ENCODE results near the gene ACAN. TPM values are rescaled to one million over a fixed set of nuclear protein-coding genes. Genes with fewer than 3 reads are reported as not detected.

Gene ACAN
- total RNA-seq, 2 donors from 2014 or later = 0.16 TPM; not detected in 1

DNA sequence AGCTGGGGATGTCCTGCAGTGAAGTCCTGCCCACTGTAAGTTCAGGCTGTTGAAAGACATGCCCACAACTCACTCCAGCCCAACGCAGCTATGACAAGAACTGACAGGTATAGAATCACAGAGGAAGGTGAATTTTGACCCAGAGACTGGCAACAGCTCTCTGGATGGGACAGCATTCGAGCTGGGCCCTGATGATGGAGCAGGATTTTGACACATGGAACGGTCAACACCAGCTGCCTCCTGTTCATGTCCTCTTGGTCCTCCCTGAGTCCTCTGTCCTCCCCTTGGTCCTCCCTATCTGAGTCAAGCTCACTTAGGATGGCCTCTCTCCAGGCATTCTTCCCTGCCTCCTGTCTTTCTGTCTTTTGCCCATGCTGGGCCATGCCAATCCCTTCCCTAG lies 15.2 kb upstream of the ACAN start:
- no peaks in the 10 kb centered on the region for H3K9me3 ChIP-seq
- no peak overlapping the region for H3K27ac ChIP-seq
- DNase-seq (ENCODE audit: low spot score) = no peak
- TF ChIP-seq, protein P1, sequence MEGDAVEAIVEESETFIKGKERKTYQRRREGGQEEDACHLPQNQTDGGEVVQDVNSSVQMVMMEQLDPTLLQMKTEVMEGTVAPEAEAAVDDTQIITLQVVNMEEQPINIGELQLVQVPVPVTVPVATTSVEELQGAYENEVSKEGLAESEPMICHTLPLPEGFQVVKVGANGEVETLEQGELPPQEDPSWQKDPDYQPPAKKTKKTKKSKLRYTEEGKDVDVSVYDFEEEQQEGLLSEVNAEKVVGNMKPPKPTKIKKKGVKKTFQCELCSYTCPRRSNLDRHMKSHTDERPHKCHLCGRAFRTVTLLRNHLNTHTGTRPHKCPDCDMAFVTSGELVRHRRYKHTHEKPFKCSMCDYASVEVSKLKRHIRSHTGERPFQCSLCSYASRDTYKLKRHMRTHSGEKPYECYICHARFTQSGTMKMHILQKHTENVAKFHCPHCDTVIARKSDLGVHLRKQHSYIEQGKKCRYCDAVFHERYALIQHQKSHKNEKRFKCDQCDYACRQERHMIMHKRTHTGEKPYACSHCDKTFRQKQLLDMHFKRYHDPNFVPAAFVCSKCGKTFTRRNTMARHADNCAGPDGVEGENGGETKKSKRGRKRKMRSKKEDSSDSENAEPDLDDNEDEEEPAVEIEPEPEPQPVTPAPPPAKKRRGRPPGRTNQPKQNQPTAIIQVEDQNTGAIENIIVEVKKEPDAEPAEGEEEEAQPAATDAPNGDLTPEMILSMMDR (IDR thresholded peaks at IDR 0.05) = no peak
- no peaks in the 10 kb centered on the region for H3K36me3 ChIP-seq
- H3K4me1 ChIP-seq = no peaks in the 10 kb centered on the region
- H3K27me3 ChIP-seq = no peaks in the 10 kb centered on the region
- H3K4me3 ChIP-seq = no peak overlapping the region

DNA sequence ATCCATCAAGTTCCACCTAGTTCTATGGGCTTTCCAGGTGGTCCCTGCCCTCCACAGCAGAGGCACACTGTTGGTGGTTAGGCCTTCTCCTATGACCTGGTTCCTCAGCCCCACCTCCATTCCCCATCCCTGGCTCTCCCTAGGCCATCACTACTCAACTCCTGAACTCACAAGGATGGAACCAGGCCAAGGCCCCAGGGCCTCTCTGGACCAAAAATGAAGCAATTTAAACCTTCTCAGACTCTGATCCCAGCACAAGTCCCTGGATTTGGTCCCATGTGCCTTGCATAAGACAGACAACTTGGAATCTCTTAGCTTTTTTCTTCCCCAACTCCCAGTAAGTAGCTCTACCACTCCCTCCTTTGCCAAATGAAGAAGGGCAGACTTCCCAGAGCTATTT lies 14.4 kb upstream of the ACAN start:
- Histone ChIP-seq H3K4me3 (no peak overlapping the region), H3K4me1 (no peaks in the 10 kb centered on the region), H3K27me3 (no peaks in the 10 kb centered on the region), H3K9me3 (no peaks in the 10 kb centered on the region), H3K27ac (no peak overlapping the region), H3K36me3 (no peaks in the 10 kb centered on the region)
- TF ChIP-seq, protein P1 (IDR thresholded peaks at IDR 0.05) = no peak
- no peak for DNase-seq (ENCODE audit: low spot score)

DNA sequence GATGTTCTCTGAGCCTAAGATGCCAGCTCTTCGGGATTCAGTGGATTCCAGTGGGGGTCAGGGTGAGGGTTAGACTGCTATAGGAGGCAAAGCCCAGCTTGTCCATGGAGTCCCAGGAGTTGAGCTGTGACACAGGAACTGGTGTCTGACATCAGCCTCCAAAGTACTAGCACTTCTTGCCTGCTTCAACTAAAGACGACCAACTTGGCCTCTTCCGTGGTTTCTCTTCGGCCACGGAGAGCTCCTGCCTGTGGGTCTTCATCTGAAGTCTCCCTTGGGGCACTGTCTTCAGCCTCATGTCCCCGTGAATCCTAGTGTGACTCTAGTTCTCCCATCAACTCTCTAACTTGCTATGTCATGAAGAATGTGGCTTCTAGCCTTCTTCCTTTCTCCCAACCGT lies 12.8 kb upstream of the ACAN start:
- Histone ChIP-seq H3K27ac (no peak overlapping the region), H3K36me3 (no peaks in the 10 kb centered on the region), H3K9me3 (no peaks in the 10 kb centered on the region), H3K4me3 (no peak overlapping the region), H3K4me1 (no peaks in the 10 kb centered on the region), H3K27me3 (peaks cover 0 to 2% of the 10 kb centered on the region in 2 donors)
- no peak for DNase-seq (ENCODE audit: low spot score)
- TF ChIP-seq, protein P1 (IDR thresholded peaks at IDR 0.05) = no peak

DNA sequence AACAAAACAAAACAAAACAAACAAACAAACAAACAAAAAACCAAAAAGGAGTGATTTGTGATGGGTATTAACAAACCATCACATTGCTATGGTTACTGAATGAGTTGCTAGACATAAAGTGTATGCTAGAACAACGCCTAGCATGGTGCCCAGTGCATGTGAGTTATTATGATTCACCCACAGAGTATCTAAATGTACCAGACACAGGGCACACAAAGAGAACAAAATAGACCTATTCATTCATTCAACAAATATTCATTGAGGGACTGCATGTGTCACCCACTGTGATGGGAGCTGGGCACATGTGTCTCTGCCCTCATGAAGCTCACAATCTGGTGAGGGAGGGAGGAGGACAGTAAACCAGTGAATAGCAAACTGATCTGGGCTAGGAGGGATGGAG lies 11.6 kb upstream of the ACAN start:
- TF ChIP-seq, protein P1 (IDR thresholded peaks at IDR 0.05) = no peak
- Histone ChIP-seq H3K4me3 (no peak overlapping the region), H3K4me1 (no peaks in the 10 kb centered on the region), H3K27ac (no peak overlapping the region), H3K36me3 (no peaks in the 10 kb centered on the region), H3K27me3 (peaks cover 0 to 2% of the 10 kb centered on the region in 2 donors), H3K9me3 (no peaks in the 10 kb centered on the region)
- DNase-seq (ENCODE audit: low spot score) = no peak

DNA sequence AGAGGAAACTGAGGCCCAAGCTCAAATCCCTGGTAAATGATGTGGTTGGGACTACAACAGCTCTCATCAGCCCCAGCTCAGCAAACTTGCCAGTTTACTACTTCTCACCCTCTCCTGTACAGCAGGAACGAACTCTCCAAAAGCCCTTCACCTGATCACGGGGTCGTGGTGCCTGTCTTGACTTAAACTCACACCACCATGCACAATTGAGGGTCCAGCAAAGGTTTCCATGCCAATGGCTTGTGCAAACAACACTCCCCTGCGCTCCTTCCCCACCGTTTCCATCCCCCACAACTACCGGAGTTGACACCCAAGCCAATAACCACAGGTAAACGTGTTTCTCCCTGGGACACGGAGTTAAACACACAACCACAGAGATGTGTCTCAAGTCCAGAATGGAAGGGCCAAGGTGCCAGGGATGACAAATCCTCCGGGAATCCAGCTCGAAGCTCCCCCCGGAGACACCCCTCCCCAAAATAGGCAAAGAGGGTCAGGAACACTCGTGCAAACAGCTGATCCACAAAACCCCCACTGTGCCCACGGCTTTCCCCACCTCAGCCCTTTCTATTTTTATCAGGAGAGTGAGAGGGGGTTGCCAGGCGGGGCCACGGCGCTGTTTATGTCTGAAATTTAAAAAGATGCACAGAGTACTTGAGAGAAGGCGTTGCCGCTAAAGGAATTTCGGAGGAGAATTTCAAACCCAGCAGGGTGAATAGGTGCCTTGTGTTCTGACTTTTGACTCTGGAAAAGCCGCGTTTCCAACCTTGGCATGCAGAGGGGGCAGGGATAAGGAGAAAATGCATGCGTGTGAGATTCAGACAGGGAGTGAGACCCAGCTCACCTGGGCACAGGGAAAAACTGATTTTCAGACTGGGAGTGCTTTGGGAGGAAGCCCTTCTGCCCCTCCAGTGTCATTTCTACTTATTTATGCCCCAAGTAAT lies 10.6 kb upstream of the ACAN start:
- Histone ChIP-seq H3K36me3 (no peaks in the 10 kb centered on the region), H3K4me3 (no peak overlapping the region), H3K4me1 (no peaks in the 10 kb centered on the region), H3K9me3 (no peaks in the 10 kb centered on the region), H3K27me3 (peaks cover 0 to 2% of the 10 kb centered on the region in 2 donors), H3K27ac (no peak overlapping the region)
- DNase-seq (ENCODE audit: low spot score) = no peak
- TF ChIP-seq, protein P1 (IDR thresholded peaks at IDR 0.05) = no peak

All from right atrium auricular region (tissue), 2 donors.